GM23338 (cell line): Measurements from ENCODE around the gene AGAP2.

Experiments
- CREB1 ChIP-seq: fragments of 250-450 bp; sonication (Bioruptor Pico); IDR thresholded peaks from 2 replicates; pipeline ENCODE4 v1.5.0; 2020; ENCODE audit warnings: low read depth, mild to moderate bottlenecking, moderate library complexity
- EZH2 ChIP-seq: fragments of 200-600 bp; sonication (generic); IDR thresholded peaks from one replicate; pipeline ENCODE4 v1.8.0; 2017; ENCODE audit warnings: antibody characterized with exemption, mild to moderate bottlenecking, low read depth; ENCODE audit not compliant: unreplicated experiment
- EZH2phosphoT487 ChIP-seq: fragments of 200-600 bp; sonication (generic); IDR thresholded peaks from one replicate; pipeline ENCODE4 v1.8.1; 2018; ENCODE audit warnings: antibody characterized with exemption; ENCODE audit not compliant: unreplicated experiment
- JUNB ChIP-seq: IDR thresholded peaks from one replicate; pipeline ENCODE4 v1.6.1; 2016; ENCODE audit warnings: antibody characterized with exemption; ENCODE audit not compliant: unreplicated experiment
- NANOG ChIP-seq: IDR thresholded peaks from 2 replicates; pipeline ENCODE4 v1.6.1; 2016; ENCODE audit warnings: antibody characterized with exemption, borderline replicate concordance
- POLR2AphosphoS5 ChIP-seq: IDR thresholded peaks from 2 replicates; pipeline ENCODE4 v1.6.1; 2016; ENCODE audit warnings: antibody characterized with exemption, low read depth
- REST ChIP-seq: IDR thresholded peaks from one replicate; pipeline ENCODE4 v1.6.1; 2018; ENCODE audit warnings: antibody characterized with exemption; ENCODE audit not compliant: unreplicated experiment
- STAT1 ChIP-seq: IDR thresholded peaks from one replicate; pipeline ENCODE4 v1.6.1; 2016; ENCODE audit warnings: antibody characterized with exemption; ENCODE audit not compliant: unreplicated experiment
- ZNF114 ChIP-seq: fragments of 250-450 bp; sonication (Bioruptor Pico); IDR thresholded peaks from 2 replicates; pipeline ENCODE4 v1.5.0; 2020; ENCODE audit warnings: mild to moderate bottlenecking, moderate library complexity
- ZNF331 ChIP-seq: fragments of 250-450 bp; sonication (Bioruptor Pico); IDR thresholded peaks from 2 replicates; pipeline ENCODE4 v1.5.0; 2020; ENCODE audit warnings: low read depth, mild to moderate bottlenecking, moderate library complexity
- TF ChIP-seq, protein P1 (sequence below), 2 experiments: fragments of 200-600 bp in 1 of 2; sonication (generic) in 1 of 2; conservative IDR thresholded peaks; 2 replicates each; pipeline versions ENCODE4 v1.5.1 to v1.6.1; 2016 to 2017; ENCODE audit warnings: antibody characterized with exemption in 2 of 2, low read depth in 2 of 2, mild to moderate bottlenecking in 2 of 2, moderate library complexity in 1 of 2
- TF ChIP-seq, protein P2 (sequence below): IDR thresholded peaks from 2 replicates; pipeline ENCODE4 v1.6.1; 2016; ENCODE audit warnings: antibody characterized with exemption
- TF ChIP-seq, protein P3 (sequence below): fragments of 250-450 bp; sonication (Bioruptor Pico); IDR thresholded peaks from 2 replicates; pipeline ENCODE4 v1.5.0; 2020; ENCODE audit warnings: mild to moderate bottlenecking, moderate library complexity

GRCh38 chr12:57762463-57762862 lies 23.9 kb upstream of the AGAP2 start:
- no peak for TF ChIP-seq POLR2AphosphoS5
- TF ChIP-seq, protein P1, sequence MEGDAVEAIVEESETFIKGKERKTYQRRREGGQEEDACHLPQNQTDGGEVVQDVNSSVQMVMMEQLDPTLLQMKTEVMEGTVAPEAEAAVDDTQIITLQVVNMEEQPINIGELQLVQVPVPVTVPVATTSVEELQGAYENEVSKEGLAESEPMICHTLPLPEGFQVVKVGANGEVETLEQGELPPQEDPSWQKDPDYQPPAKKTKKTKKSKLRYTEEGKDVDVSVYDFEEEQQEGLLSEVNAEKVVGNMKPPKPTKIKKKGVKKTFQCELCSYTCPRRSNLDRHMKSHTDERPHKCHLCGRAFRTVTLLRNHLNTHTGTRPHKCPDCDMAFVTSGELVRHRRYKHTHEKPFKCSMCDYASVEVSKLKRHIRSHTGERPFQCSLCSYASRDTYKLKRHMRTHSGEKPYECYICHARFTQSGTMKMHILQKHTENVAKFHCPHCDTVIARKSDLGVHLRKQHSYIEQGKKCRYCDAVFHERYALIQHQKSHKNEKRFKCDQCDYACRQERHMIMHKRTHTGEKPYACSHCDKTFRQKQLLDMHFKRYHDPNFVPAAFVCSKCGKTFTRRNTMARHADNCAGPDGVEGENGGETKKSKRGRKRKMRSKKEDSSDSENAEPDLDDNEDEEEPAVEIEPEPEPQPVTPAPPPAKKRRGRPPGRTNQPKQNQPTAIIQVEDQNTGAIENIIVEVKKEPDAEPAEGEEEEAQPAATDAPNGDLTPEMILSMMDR (conservative IDR thresholded peaks at IDR 0.05; ENCODE audit: low read depth in 2 of 2) = no peak
- TF ChIP-seq NANOG = no peak
- no peak for TF ChIP-seq EZH2phosphoT487
- TF ChIP-seq EZH2 = no peak
- TF ChIP-seq CREB1 = no peak
- no peak for TF ChIP-seq REST
- TF ChIP-seq, protein P2, sequence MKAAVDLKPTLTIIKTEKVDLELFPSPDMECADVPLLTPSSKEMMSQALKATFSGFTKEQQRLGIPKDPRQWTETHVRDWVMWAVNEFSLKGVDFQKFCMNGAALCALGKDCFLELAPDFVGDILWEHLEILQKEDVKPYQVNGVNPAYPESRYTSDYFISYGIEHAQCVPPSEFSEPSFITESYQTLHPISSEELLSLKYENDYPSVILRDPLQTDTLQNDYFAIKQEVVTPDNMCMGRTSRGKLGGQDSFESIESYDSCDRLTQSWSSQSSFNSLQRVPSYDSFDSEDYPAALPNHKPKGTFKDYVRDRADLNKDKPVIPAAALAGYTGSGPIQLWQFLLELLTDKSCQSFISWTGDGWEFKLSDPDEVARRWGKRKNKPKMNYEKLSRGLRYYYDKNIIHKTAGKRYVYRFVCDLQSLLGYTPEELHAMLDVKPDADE = no peak
- TF ChIP-seq STAT1 = no peak
- TF ChIP-seq ZNF331 (CRISPR knock-in tag) = no peak
- no peak for TF ChIP-seq ZNF114 (CRISPR knock-in tag)
- no peak for TF ChIP-seq JUNB
- TF ChIP-seq, protein P3, sequence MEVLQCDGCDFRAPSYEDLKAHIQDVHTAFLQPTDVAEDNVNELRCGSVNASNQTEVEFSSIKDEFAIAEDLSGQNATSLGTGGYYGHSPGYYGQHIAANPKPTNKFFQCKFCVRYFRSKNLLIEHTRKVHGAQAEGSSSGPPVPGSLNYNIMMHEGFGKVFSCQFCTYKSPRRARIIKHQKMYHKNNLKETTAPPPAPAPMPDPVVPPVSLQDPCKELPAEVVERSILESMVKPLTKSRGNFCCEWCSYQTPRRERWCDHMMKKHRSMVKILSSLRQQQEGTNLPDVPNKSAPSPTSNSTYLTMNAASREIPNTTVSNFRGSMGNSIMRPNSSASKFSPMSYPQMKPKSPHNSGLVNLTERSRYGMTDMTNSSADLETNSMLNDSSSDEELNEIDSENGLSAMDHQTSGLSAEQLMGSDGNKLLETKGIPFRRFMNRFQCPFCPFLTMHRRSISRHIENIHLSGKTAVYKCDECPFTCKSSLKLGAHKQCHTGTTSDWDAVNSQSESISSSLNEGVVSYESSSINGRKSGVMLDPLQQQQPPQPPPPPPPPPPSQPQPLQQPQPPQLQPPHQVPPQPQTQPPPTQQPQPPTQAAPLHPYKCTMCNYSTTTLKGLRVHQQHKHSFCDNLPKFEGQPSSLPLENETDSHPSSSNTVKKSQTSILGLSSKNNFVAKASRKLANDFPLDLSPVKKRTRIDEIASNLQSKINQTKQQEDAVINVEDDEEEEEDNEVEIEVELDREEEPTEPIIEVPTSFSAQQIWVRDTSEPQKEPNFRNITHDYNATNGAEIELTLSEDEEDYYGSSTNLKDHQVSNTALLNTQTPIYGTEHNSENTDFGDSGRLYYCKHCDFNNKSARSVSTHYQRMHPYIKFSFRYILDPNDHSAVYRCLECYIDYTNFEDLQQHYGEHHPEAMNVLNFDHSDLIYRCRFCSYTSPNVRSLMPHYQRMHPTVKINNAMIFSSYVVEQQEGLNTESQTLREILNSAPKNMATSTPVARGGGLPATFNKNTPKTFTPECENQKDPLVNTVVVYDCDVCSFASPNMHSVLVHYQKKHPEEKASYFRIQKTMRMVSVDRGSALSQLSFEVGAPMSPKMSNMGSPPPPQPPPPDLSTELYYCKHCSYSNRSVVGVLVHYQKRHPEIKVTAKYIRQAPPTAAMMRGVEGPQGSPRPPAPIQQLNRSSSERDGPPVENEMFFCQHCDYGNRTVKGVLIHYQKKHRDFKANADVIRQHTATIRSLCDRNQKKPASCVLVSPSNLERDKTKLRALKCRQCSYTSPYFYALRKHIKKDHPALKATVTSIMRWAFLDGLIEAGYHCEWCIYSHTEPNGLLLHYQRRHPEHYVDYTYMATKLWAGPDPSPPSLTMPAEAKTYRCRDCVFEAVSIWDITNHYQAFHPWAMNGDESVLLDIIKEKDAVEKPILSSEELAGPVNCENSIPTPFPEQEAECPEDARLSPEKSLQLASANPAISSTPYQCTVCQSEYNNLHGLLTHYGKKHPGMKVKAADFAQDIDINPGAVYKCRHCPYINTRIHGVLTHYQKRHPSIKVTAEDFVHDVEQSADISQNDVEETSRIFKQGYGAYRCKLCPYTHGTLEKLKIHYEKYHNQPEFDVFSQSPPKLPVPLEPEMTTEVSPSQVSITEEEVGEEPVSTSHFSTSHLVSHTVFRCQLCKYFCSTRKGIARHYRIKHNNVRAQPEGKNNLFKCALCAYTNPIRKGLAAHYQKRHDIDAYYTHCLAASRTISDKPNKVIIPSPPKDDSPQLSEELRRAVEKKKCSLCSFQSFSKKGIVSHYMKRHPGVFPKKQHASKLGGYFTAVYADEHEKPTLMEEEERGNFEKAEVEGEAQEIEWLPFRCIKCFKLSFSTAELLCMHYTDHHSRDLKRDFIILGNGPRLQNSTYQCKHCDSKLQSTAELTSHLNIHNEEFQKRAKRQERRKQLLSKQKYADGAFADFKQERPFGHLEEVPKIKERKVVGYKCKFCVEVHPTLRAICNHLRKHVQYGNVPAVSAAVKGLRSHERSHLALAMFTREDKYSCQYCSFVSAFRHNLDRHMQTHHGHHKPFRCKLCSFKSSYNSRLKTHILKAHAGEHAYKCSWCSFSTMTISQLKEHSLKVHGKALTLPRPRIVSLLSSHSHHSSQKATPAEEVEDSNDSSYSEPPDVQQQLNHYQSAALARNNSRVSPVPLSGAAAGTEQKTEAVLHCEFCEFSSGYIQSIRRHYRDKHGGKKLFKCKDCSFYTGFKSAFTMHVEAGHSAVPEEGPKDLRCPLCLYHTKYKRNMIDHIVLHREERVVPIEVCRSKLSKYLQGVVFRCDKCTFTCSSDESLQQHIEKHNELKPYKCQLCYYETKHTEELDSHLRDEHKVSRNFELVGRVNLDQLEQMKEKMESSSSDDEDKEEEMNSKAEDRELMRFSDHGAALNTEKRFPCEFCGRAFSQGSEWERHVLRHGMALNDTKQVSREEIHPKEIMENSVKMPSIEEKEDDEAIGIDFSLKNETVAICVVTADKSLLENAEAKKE (CRISPR knock-in tag) = no peak
